Measurements from ENCODE around the gene SMAD6.

Gene SMAD6

DNA sequence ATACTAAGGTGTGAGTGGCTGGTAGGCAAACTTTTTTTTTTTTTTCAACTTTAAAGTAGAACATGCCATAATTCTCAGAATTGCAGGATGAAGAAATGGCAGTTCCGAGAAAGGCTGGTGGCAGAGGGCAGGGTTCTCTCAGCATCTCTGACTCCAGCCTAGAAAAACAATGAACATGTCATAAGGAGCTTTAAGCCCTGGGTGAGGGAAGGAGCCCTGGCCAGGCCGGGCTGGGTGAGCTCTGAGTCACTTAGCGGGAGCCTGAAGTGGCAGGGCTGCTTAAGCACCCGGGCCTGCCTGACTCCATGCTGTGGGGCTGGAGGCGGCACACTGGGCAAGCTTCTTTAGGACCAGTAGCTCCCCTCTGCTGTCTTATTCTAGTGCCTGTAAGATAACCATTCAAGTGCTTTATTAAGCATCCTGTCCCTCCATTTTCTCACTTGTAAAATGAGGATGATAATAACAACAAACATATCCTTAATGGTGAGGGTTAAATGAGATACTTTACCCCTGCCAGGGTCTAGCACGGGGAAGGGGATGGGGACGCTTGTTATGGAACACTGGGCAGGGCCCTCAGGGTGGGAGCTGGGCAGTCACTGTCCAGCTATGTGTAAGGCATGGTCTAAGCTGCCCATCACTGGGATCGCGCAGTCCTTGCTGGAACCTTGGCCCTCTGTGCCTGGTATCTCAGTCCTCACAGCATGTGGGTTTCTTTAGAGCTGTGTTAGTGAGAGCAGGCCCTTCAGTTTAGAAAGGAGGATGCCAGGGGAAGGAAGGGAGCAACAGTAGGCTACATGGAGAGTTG, 18.4 kb downstream of the SMAD6 start:
- DNase-seq (ENCODE audit: low spot score) = peak; percentile 67
- TF ChIP-seq CTCF (conservative IDR thresholded peaks at IDR 0.05; ENCODE audit: low read depth) = no peak
- H3K27ac ChIP-seq = 0 out of 2 replicates have a peak overlapping the region, but pooled peaks have one; percentile 6
- CTCF ChIA-PET = interaction anchor here (0.6 to 1.6 kb wide), 8 partner anchors 54 to 1993 kb away, joined by 3 to 7 read pairs (median 3); no protein-coding TSS in a partner anchor
- POLR2A ChIA-PET (ENCODE audit: low non-redundant PET) = no interaction called here

- H3K27ac ChIP-seq = no peak overlapping the region
- no peak for TF ChIP-seq CTCF (conservative IDR thresholded peaks at IDR 0.05; ENCODE audit: low read depth)
- ChIA-PET CTCF (interaction anchor here (0.6 to 1.6 kb wide), 5 partner anchors 47 to 1993 kb away, joined by 3 to 6 read pairs (median 3); no protein-coding TSS in a partner anchor), POLR2A (ENCODE audit: low non-redundant PET) (no interaction called here)
- DNase-seq (ENCODE audit: low spot score) = no peak
These were observed 19.0 kb downstream of the SMAD6 start for GRCh38 chr15:66721020-66721419.

- no peak overlapping the region for H3K27ac ChIP-seq
- CTCF ChIA-PET = interaction anchor here (0.7 to 1.6 kb wide), 4 partner anchors 47 to 142 kb away, joined by 3 to 6 read pairs (median 4); no protein-coding TSS in a partner anchor
These were observed 19.5 kb downstream of the SMAD6 start for GRCh38 chr15:66721501-66721937.

DNA sequence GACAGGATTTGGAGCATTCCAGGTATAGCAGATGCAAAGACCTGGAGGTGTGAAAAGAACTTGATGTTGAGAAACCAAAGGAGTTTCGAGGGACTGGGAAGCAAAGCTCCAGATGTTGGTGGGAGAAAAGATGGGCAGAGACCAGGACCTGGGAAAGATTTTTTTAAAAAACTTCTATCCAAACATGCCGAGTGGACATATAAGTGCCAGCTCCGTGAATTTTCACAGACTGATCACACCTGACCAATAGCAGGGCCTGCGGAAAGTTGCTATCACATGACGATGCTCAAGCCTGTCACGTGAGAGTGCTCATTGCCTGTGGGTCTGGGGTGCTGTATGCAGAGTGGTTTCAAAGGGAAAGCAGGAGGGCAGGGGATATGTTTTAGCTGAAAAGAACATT, 19.9 kb downstream of the SMAD6 start:
- TF ChIP-seq CTCF (conservative IDR thresholded peaks at IDR 0.05; ENCODE audit: low read depth) = no peak
- no peak for DNase-seq (ENCODE audit: low spot score)
- POLR2A ChIA-PET (ENCODE audit: low non-redundant PET) = no interaction called here
- CTCF ChIA-PET = interaction anchor here (0.9 to 1.6 kb wide), 3 partner anchors 53 to 130 kb away, joined by 4 to 6 read pairs (median 5); no protein-coding TSS in a partner anchor
- H3K27ac ChIP-seq = no peak overlapping the region

More at GRCh38 chr15:66721501-66721937, 19.5 kb downstream of the SMAD6 start:
- no peak for DNase-seq (ENCODE audit: low spot score)
- no peak for TF ChIP-seq CTCF (conservative IDR thresholded peaks at IDR 0.05; ENCODE audit: low read depth)
- POLR2A ChIA-PET (ENCODE audit: low non-redundant PET) = no interaction called here

- DNase-seq (ENCODE audit: low spot score) = no peak
- ChIA-PET POLR2A (ENCODE audit: low non-redundant PET) (no interaction called here), CTCF (interaction anchor here (0.6 to 1.4 kb wide), 3 partner anchors 25 to 128 kb away, joined by 3 to 4 read pairs (median 4); no protein-coding TSS in a partner anchor)
- no peak for TF ChIP-seq CTCF (conservative IDR thresholded peaks at IDR 0.05; ENCODE audit: low read depth)
- no peak overlapping the region for H3K27ac ChIP-seq
These were observed 20.9 kb downstream of the SMAD6 start for GRCh38 chr15:66722757-66723540.

All from RWPE1 (cell line).